ENCODE measurements around the gene SHISA3. TPM values are rescaled to one million over a fixed set of nuclear protein-coding genes. Genes with fewer than 3 reads are reported as not detected.

Gene SHISA3
- total RNA-seq, 1 donor from 2014 or later, result 0.14 TPM

GRCh38 chr4:42410446-42410845 is 13.2 kb downstream of the SHISA3 start:
- no peak overlapping the region for H3K27ac Mint-ChIP-seq
- H3K36me3 Mint-ChIP-seq (ENCODE audit: insufficient read depth), result no peaks in the 10 kb centered on the region
- no peak overlapping the region for H3K4me3 Mint-ChIP-seq (ENCODE audit: low read depth)
- no peak for TF ChIP-seq CTCF (IDR thresholded peaks at IDR 0.05; ENCODE audit: unreplicated experiment)
- no peak for DNase-seq (ENCODE audit: low spot score, unreplicated experiment)
- H3K4me1 Mint-ChIP-seq (ENCODE audit: low read depth), result no peaks in the 10 kb centered on the region
- H3K27me3 Mint-ChIP-seq, result no peaks in the 10 kb centered on the region
- H3K9me3 Mint-ChIP-seq (ENCODE audit: low read depth), result no peaks in the 10 kb centered on the region

DNA sequence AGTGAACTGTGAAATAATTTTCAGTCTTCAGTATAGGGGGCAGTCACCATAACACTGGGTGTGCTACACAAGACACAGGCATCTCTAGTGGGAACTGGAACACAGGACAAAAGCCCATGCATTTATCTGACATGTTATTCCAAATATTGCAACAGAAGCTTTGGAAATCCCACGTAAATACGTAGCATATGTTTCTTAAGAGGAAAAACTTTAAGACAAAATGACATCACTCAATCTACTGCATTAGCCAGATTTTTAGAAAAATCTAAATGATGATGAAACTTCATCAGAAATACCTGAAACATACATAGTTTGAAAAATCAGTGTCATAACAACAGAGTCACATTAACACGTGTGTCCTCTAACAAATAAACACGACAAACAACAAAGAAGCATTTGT is 14.5 kb downstream of the SHISA3 start:
- H3K4me1 Mint-ChIP-seq (ENCODE audit: low read depth), result peaks cover 3% of the 10 kb centered on the region

DNA sequence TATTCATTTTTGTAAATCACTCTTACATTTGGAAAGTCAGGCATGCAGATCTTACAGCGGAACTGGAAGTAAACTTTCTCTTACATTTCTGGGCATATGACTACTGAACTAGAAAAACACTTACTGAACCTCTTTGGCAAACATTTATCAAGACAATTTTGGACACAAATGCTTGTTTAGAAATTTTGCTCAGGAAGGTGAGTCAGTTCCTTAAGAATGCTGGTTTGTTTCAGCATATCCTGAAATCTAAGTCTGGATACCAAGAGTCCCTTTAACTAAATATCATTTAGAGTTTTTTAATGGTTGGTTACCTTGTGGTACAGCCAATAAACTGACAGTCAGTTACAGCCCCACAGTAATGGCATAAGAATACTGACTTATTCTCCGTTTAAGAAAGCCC is 15.0 kb downstream of the SHISA3 start:
- no peak for DNase-seq (ENCODE audit: low spot score, unreplicated experiment)
- Mint-ChIP-seq H3K9me3 (ENCODE audit: low read depth) (no peaks in the 10 kb centered on the region), H3K27me3 (no peaks in the 10 kb centered on the region), H3K36me3 (ENCODE audit: insufficient read depth) (no peaks in the 10 kb centered on the region), H3K4me1 (ENCODE audit: low read depth) (peaks cover 3% of the 10 kb centered on the region), H3K27ac (no peak overlapping the region), H3K4me3 (ENCODE audit: low read depth) (no peak overlapping the region)
- TF ChIP-seq CTCF (IDR thresholded peaks at IDR 0.05; ENCODE audit: unreplicated experiment), result no peak

More for the DNA sequence above, 14.5 kb downstream of the SHISA3 start:
- no peak for TF ChIP-seq CTCF (IDR thresholded peaks at IDR 0.05; ENCODE audit: unreplicated experiment)
- DNase-seq (ENCODE audit: low spot score, unreplicated experiment), result no peak
- Mint-ChIP-seq H3K27me3 (no peaks in the 10 kb centered on the region), H3K36me3 (ENCODE audit: insufficient read depth) (no peaks in the 10 kb centered on the region), H3K27ac (no peak overlapping the region), H3K4me3 (ENCODE audit: low read depth) (no peak overlapping the region), H3K9me3 (ENCODE audit: low read depth) (no peaks in the 10 kb centered on the region)

- Mint-ChIP-seq H3K36me3 (ENCODE audit: insufficient read depth) (no peaks in the 10 kb centered on the region), H3K27ac (no peak overlapping the region), H3K4me1 (ENCODE audit: low read depth) (peaks cover 3% of the 10 kb centered on the region), H3K9me3 (ENCODE audit: low read depth) (no peaks in the 10 kb centered on the region), H3K4me3 (ENCODE audit: low read depth) (no peak overlapping the region), H3K27me3 (no peaks in the 10 kb centered on the region)
- no peak for DNase-seq (ENCODE audit: low spot score, unreplicated experiment)
- no peak for TF ChIP-seq CTCF (IDR thresholded peaks at IDR 0.05; ENCODE audit: unreplicated experiment)
Measured at GRCh38 chr4:42415281-42415680, 18.0 kb downstream of the SHISA3 start.

GRCh38 chr4:42416017-42416416 is 18.7 kb downstream of the SHISA3 start:
- DNase-seq (ENCODE audit: low spot score, unreplicated experiment), result no peak
- no peak for TF ChIP-seq CTCF (IDR thresholded peaks at IDR 0.05; ENCODE audit: unreplicated experiment)
- Mint-ChIP-seq H3K36me3 (ENCODE audit: insufficient read depth) (no peaks in the 10 kb centered on the region), H3K27me3 (no peaks in the 10 kb centered on the region), H3K4me3 (ENCODE audit: low read depth) (no peak overlapping the region), H3K4me1 (ENCODE audit: low read depth) (peaks cover 3% of the 10 kb centered on the region), H3K27ac (no peak overlapping the region), H3K9me3 (ENCODE audit: low read depth) (no peaks in the 10 kb centered on the region)
